WTC11 (cell line): ENCODE data around the gene ZNF615. TPM values are rescaled to one million over a fixed set of nuclear protein-coding genes. Genes with fewer than 3 reads are reported as not detected.
"Not testable (repeated sequence)": the region's sequence is repeated elsewhere in the genome, so short reads cannot be mapped to it uniquely, and the experiment has no call there.

Experiments
- ATAC-seq: fragments of 200-7000 bp; cut with Tn5 transposase; 2 replicates; pipeline ENCODE4 v1.10.0; 2021; ENCODE audit warnings: mild to moderate bottlenecking, moderate library complexity
- CTCF ChIA-PET: fragments of 300-600 bp; sonication (Branson Sonifier 250); formaldehyde crosslinking; loops from one replicate; lab custom pipeline; 2021; ENCODE audit warnings: antibody characterized with exemption; lab: Charles Lee
- POLR2A ChIA-PET: fragments of 350-600 bp; sonication (Branson Sonifier 250); formaldehyde crosslinking; loops from one replicate; lab custom pipeline; 2021; ENCODE audit warnings: antibody characterized with exemption; lab: Charles Lee
- DNase-seq: peaks from one replicate; pipeline ENCODE4 v3.0.0; 2021; ENCODE audit warnings: low spot score
- H3K27ac Mint-ChIP-seq: 2 replicates; pipeline ENCODE4 v1.8.0; 2021; ENCODE audit warnings: mixed read lengths
- H3K27me3 Mint-ChIP-seq: 2 replicates; pipeline ENCODE4 v1.8.0; 2021; ENCODE audit warnings: low read depth, mild to moderate bottlenecking, moderate library complexity, mixed read lengths
- H3K36me3 Mint-ChIP-seq: 2 replicates; pipeline ENCODE4 v1.8.0; 2021; ENCODE audit warnings: mixed read lengths
- H3K4me1 Mint-ChIP-seq: 2 replicates; pipeline ENCODE4 v1.8.0; 2022; ENCODE audit warnings: mixed read lengths
- H3K4me3 Mint-ChIP-seq: 2 replicates; pipeline ENCODE4 v1.8.0; 2021; ENCODE audit warnings: mild to moderate bottlenecking, moderate library complexity, mixed read lengths
- H3K9me3 Mint-ChIP-seq: 2 replicates; pipeline ENCODE4 v1.8.0; 2021; ENCODE audit warnings: mixed read lengths
- FOXK1 ChIP-seq: sonication (generic); formaldehyde crosslinking; IDR thresholded peaks from 2 replicates; pipeline ENCODE4 v1.8.0; 2022; ENCODE audit warnings: mild to moderate bottlenecking, moderate library complexity, missing genetic modification reagents
- JAZF1 ChIP-seq: fragments of 250-450 bp; sonication (Bioruptor Pico); IDR thresholded peaks from 2 replicates; pipeline ENCODE4 v1.9.0; 2021; ENCODE audit warnings: moderate library complexity, mild to moderate bottlenecking, inconsistent platforms
- KAT7 ChIP-seq: sonication (generic); formaldehyde crosslinking; IDR thresholded peaks from 2 replicates; pipeline ENCODE4 v1.8.1; 2023; ENCODE audit warnings: missing genetic modification reagents, mild to moderate bottlenecking, borderline replicate concordance
- NFE2L1 ChIP-seq: sonication (generic); formaldehyde crosslinking; IDR thresholded peaks from 2 replicates; pipeline ENCODE4 v1.8.1; 2023; ENCODE audit warnings: missing genetic modification reagents
- NFYB ChIP-seq: sonication (generic); formaldehyde crosslinking; conservative IDR thresholded peaks from 2 replicates; pipeline ENCODE4 v1.8.0; 2022; ENCODE audit warnings: low read depth, missing genetic modification reagents
- total RNA-seq: library from RNA; stranded (reverse); gene quantifications from 3 replicates; pipeline ENCODE4 v1.2.3, GENCODE V29; 2021
- TF ChIP-seq, protein P1 (sequence below): sonication (generic); formaldehyde crosslinking; IDR thresholded peaks from 2 replicates; pipeline ENCODE4 v1.8.0; 2022; ENCODE audit warnings: missing genetic modification reagents
- TF ChIP-seq, protein P2 (sequence below): sonication (generic); formaldehyde crosslinking; conservative IDR thresholded peaks from 2 replicates; pipeline ENCODE4 v1.8.1; 2022; ENCODE audit warnings: mild to moderate bottlenecking, missing genetic modification reagents
- TF ChIP-seq, protein P3 (sequence below): fragments of 250-450 bp; sonication (Bioruptor Pico); IDR thresholded peaks from 2 replicates; pipeline ENCODE4 v1.9.0; 2021; ENCODE audit warnings: mild to moderate bottlenecking, borderline replicate concordance
- TF ChIP-seq, protein P4 (sequence below): fragments of 250-450 bp; sonication (Bioruptor Pico); IDR thresholded peaks from 2 replicates; pipeline ENCODE4 v1.9.0; 2021; ENCODE audit warnings: moderate library complexity, mild to moderate bottlenecking, inconsistent platforms, borderline replicate concordance
- TF ChIP-seq, protein P5 (sequence below): sonication (generic); formaldehyde crosslinking; IDR thresholded peaks from 2 replicates; pipeline ENCODE4 v1.8.1; 2023; ENCODE audit warnings: mild to moderate bottlenecking, missing genetic modification reagents, borderline replicate concordance

Gene ZNF615
- total RNA-seq, 1 experiment from 2014 or later, result 11.9 TPM

DNA sequence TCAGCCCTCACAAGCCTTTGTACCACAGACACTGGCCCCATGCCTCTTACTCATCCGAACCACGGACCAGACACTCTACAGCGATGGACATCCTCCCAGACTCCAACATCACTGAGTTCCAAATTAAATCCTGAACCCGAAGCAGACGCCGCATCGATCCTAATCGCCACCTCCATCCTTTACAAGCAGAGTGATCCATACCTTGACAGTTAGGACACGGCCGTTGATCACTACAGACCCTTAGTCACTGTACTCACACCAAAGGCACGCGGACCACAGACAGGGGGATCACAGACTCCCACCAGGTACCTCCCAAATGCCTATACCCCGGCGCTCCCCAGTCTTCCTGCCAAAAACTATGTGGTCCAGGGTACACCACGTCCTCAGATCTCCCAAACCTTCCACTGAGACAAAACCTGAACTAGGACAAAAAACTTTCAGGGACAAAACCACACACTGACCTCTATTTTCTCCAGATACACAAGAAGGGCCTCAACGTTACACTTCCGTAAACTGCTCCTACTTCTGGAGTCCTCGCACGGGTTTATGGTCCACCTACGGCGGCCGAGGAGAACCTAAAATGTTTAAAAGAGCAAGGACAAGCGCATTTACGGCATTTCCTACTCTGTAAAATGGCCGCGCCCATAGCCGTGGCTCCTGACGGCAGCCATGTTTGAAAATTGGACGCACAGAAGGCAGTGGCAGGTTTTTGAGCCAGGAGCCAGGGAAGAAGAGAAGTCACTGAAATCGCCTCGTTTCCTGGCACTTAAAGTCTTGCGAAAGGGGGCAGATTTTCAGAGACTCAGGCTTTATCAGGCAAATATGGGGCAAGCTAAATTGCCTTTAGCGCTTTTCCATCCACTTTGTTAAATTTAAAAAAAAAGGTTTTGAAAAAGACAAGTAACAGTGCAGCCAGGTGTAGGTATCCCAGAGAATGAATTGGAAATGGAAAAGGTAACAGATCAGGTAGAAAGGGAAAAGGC is 21.4 kb downstream of the ZNF615 start, which contains the start of gene ZNF350 (continued):
- TF ChIP-seq, protein P1, sequence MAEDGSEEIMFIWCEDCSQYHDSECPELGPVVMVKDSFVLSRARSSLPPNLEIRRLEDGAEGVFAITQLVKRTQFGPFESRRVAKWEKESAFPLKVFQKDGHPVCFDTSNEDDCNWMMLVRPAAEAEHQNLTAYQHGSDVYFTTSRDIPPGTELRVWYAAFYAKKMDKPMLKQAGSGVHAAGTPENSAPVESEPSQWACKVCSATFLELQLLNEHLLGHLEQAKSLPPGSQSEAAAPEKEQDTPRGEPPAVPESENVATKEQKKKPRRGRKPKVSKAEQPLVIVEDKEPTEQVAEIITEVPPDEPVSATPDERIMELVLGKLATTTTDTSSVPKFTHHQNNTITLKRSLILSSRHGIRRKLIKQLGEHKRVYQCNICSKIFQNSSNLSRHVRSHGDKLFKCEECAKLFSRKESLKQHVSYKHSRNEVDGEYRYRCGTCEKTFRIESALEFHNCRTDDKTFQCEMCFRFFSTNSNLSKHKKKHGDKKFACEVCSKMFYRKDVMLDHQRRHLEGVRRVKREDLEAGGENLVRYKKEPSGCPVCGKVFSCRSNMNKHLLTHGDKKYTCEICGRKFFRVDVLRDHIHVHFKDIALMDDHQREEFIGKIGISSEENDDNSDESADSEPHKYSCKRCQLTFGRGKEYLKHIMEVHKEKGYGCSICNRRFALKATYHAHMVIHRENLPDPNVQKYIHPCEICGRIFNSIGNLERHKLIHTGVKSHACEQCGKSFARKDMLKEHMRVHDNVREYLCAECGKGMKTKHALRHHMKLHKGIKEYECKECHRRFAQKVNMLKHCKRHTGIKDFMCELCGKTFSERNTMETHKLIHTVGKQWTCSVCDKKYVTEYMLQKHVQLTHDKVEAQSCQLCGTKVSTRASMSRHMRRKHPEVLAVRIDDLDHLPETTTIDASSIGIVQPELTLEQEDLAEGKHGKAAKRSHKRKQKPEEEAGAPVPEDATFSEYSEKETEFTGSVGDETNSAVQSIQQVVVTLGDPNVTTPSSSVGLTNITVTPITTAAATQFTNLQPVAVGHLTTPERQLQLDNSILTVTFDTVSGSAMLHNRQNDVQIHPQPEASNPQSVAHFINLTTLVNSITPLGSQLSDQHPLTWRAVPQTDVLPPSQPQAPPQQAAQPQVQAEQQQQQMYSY (CRISPR knock-in tag), result no peak
- TF ChIP-seq NFE2L1 (CRISPR knock-in tag), result no peak
- TF ChIP-seq, protein P2, sequence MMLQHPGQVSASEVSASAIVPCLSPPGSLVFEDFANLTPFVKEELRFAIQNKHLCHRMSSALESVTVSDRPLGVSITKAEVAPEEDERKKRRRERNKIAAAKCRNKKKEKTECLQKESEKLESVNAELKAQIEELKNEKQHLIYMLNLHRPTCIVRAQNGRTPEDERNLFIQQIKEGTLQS, result no peak
- peak; percentile 98 for TF ChIP-seq FOXK1 (CRISPR knock-in tag)

DNA sequence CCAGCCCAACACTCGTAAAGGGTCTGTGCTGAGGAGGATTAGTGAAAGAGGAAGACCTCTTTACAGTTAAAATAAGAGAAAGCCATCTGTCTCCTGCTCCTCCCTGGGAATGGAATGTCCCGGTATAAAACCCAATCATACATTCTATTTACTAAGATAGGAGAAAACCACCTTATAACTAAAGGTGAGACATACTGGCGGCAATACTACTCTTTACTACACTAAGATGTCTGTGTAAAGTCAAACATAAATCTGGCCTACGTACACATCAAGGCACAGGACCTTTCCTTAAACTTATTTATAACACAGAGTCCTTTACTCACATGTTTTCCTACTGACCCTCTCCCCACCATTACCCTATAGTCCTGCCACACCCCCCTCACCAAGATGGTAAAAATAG is 24.6 kb downstream of the ZNF615 start:
- POLR2A ChIA-PET, result no interaction called here
- no peak for DNase-seq
- H3K36me3 Mint-ChIP-seq, result peaks cover 40% of the 10 kb centered on the region
- no peak overlapping the region for H3K4me3 Mint-ChIP-seq
- no peak for ATAC-seq
- no peaks in the 10 kb centered on the region; the same call in 1 of the 2 replicates for H3K27me3 Mint-ChIP-seq
- peaks cover 10% of the 10 kb centered on the region for H3K4me1 Mint-ChIP-seq
- no peak for TF ChIP-seq JAZF1 (CRISPR knock-in tag)
- TF ChIP-seq, protein P3, sequence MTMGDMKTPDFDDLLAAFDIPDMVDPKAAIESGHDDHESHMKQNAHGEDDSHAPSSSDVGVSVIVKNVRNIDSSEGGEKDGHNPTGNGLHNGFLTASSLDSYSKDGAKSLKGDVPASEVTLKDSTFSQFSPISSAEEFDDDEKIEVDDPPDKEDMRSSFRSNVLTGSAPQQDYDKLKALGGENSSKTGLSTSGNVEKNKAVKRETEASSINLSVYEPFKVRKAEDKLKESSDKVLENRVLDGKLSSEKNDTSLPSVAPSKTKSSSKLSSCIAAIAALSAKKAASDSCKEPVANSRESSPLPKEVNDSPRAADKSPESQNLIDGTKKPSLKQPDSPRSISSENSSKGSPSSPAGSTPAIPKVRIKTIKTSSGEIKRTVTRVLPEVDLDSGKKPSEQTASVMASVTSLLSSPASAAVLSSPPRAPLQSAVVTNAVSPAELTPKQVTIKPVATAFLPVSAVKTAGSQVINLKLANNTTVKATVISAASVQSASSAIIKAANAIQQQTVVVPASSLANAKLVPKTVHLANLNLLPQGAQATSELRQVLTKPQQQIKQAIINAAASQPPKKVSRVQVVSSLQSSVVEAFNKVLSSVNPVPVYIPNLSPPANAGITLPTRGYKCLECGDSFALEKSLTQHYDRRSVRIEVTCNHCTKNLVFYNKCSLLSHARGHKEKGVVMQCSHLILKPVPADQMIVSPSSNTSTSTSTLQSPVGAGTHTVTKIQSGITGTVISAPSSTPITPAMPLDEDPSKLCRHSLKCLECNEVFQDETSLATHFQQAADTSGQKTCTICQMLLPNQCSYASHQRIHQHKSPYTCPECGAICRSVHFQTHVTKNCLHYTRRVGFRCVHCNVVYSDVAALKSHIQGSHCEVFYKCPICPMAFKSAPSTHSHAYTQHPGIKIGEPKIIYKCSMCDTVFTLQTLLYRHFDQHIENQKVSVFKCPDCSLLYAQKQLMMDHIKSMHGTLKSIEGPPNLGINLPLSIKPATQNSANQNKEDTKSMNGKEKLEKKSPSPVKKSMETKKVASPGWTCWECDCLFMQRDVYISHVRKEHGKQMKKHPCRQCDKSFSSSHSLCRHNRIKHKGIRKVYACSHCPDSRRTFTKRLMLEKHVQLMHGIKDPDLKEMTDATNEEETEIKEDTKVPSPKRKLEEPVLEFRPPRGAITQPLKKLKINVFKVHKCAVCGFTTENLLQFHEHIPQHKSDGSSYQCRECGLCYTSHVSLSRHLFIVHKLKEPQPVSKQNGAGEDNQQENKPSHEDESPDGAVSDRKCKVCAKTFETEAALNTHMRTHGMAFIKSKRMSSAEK (CRISPR knock-in tag), result no peak
- TF ChIP-seq, protein P4, sequence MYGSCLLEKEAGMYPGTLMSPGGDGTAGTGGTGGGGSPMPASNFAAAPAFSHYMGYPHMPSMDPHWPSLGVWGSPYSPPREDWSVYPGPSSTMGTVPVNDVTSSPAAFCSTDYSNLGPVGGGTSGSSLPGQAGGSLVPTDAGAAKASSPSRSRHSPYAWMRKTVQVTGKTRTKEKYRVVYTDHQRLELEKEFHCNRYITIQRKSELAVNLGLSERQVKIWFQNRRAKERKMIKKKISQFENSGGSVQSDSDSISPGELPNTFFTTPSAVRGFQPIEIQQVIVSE, result no peak
- TF ChIP-seq NFYB (CRISPR knock-in tag), result no peak
- TF ChIP-seq, protein P5, sequence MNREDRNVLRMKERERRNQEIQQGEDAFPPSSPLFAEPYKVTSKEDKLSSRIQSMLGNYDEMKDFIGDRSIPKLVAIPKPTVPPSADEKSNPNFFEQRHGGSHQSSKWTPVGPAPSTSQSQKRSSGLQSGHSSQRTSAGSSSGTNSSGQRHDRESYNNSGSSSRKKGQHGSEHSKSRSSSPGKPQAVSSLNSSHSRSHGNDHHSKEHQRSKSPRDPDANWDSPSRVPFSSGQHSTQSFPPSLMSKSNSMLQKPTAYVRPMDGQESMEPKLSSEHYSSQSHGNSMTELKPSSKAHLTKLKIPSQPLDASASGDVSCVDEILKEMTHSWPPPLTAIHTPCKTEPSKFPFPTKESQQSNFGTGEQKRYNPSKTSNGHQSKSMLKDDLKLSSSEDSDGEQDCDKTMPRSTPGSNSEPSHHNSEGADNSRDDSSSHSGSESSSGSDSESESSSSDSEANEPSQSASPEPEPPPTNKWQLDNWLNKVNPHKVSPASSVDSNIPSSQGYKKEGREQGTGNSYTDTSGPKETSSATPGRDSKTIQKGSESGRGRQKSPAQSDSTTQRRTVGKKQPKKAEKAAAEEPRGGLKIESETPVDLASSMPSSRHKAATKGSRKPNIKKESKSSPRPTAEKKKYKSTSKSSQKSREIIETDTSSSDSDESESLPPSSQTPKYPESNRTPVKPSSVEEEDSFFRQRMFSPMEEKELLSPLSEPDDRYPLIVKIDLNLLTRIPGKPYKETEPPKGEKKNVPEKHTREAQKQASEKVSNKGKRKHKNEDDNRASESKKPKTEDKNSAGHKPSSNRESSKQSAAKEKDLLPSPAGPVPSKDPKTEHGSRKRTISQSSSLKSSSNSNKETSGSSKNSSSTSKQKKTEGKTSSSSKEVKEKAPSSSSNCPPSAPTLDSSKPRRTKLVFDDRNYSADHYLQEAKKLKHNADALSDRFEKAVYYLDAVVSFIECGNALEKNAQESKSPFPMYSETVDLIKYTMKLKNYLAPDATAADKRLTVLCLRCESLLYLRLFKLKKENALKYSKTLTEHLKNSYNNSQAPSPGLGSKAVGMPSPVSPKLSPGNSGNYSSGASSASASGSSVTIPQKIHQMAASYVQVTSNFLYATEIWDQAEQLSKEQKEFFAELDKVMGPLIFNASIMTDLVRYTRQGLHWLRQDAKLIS (CRISPR knock-in tag), result no peak
- no peak for TF ChIP-seq KAT7 (CRISPR knock-in tag)
- CTCF ChIA-PET, result no interaction called here
- H3K27ac Mint-ChIP-seq, result no peak overlapping the region
- H3K9me3 Mint-ChIP-seq, result peaks cover 38% of the 10 kb centered on the region

DNA sequence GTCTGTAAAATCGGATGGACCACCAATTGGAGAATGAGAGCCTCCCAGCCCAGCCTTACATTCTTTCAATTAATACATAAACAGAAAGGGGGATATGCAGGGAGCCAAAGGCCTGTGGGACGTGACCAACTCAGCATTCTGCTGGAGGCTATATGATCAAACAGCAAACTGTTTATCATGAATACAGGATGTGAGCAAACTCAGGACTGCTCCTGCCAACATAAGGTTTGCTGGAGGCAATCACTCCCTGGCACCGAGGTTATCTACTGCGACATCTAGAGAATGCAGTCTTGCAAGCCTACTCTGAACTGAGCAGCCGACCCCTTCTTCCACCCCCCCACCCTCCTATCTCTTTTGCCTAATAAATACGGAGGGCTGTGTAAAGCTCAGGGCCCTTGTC is 27.1 kb downstream of the ZNF615 start:
- Mint-ChIP-seq H3K9me3 (peaks cover 39% of the 10 kb centered on the region), H3K36me3 (peaks cover 42% of the 10 kb centered on the region), H3K4me1 (peaks cover 20% of the 10 kb centered on the region)
- DNase-seq, H3K27me3 Mint-ChIP-seq, ATAC-seq, H3K4me3 Mint-ChIP-seq, CTCF ChIA-PET, POLR2A ChIA-PET, H3K27ac Mint-ChIP-seq: not testable (repeated sequence)
